Loucy (cell line): ENCODE data around the gene NDUFAF3.

Experiments
- CTCF ChIP-seq: fragments of 200-600 bp; sonication (generic); conservative IDR thresholded peaks from 2 replicates; pipeline ENCODE4 v1.5.1; 2014; ENCODE audit warnings: mild to moderate bottlenecking, antibody characterized with exemption, low read length
- EZH2phosphoT487 ChIP-seq: fragments of 200-600 bp; IDR thresholded peaks from 2 replicates; pipeline ENCODE4 v1.6.1; 2018; ENCODE audit warnings: antibody characterized with exemption, mild to moderate bottlenecking, moderate library complexity, borderline replicate concordance

- no peak for TF ChIP-seq CTCF
- no peak for TF ChIP-seq EZH2phosphoT487
These were observed 14.0 kb upstream of the NDUFAF3 start for GRCh38 chr3:49007771-49008528.
